ENCODE data around the gene SIAH2.

GRCh38 chr3:150741497-150742140 lies 21.4 kb downstream of the SIAH2 start:
- no peak for TF ChIP-seq POLR2AphosphoS5 (IDR thresholded peaks at IDR 0.05)
- TF ChIP-seq, protein P1, sequence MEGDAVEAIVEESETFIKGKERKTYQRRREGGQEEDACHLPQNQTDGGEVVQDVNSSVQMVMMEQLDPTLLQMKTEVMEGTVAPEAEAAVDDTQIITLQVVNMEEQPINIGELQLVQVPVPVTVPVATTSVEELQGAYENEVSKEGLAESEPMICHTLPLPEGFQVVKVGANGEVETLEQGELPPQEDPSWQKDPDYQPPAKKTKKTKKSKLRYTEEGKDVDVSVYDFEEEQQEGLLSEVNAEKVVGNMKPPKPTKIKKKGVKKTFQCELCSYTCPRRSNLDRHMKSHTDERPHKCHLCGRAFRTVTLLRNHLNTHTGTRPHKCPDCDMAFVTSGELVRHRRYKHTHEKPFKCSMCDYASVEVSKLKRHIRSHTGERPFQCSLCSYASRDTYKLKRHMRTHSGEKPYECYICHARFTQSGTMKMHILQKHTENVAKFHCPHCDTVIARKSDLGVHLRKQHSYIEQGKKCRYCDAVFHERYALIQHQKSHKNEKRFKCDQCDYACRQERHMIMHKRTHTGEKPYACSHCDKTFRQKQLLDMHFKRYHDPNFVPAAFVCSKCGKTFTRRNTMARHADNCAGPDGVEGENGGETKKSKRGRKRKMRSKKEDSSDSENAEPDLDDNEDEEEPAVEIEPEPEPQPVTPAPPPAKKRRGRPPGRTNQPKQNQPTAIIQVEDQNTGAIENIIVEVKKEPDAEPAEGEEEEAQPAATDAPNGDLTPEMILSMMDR (IDR thresholded peaks at IDR 0.05), result no peak

All from breast epithelium (tissue), 3 donors.